CD14-positive monocyte (primary cell): ENCODE results near the gene CDC25C. TPM values are rescaled to one million over a fixed set of nuclear protein-coding genes. Genes with fewer than 3 reads are reported as not detected.

Source experiments
- DNase-seq, 3 donors: peaks; one replicate each; pipeline ENCODE4 v3.0.0-alpha.2; 2011 to 2022
- H2AFZ ChIP-seq: 2 replicates; pipeline ENCODE4 v1.6.0; 2012; ENCODE audit warnings: mild to moderate bottlenecking, low read depth, low read length, inconsistent platforms; ENCODE audit not compliant: insufficient read depth, poor library complexity, severe bottlenecking
- H3K27ac ChIP-seq, 2 donors: 1 replicate in 1 of 2; 2 replicates in 1 of 2; pipeline ENCODE4 v1.5.1; 2012 to 2013; ENCODE audit warnings: low read length in 2 of 2, control low read depth in 1 of 2, inconsistent platforms in 1 of 2, low read depth in 1 of 2, mild to moderate bottlenecking in 1 of 2
- H3K27me3 ChIP-seq, 2 donors: one replicate each; pipeline versions ENCODE4 v1.6.0 to v1.6.1; 2011 to 2013; ENCODE audit warnings: low read length in 2 of 2; ENCODE audit not compliant: control insufficient read depth in 2 of 2, insufficient read depth in 2 of 2
- H3K36me3 ChIP-seq, 2 donors: replicated peaks in 1 of 2; 1 replicate in 1 of 2; 2 replicates in 1 of 2; pipeline versions ENCODE4 v1.5.1 to v1.6.1; 2012 to 2013; ENCODE audit warnings: low read length in 2 of 2, control low read depth in 1 of 2, inconsistent platforms in 1 of 2, mild to moderate bottlenecking in 1 of 2; ENCODE audit not compliant: insufficient read depth in 2 of 2, control insufficient read depth in 1 of 2
- H3K4me1 ChIP-seq, 2 donors: 1 replicate in 1 of 2; 2 replicates in 1 of 2; pipeline versions ENCODE4 v1.5.1 to v1.6.1; 2012 to 2013; ENCODE audit warnings: low read length in 2 of 2, control low read depth in 1 of 2, inconsistent platforms in 1 of 2, mild to moderate bottlenecking in 1 of 2, moderate library complexity in 1 of 2; ENCODE audit not compliant: insufficient read depth in 2 of 2, control insufficient read depth in 1 of 2
- H3K4me2 ChIP-seq: replicated peaks from 2 replicates; pipeline ENCODE3; 2012; ENCODE audit warnings: low read length, moderate library complexity, mild to moderate bottlenecking; ENCODE audit not compliant: poor library complexity, severe bottlenecking; ENCODE audit errors: extremely low read depth
- H3K4me3 ChIP-seq, 3 experiments: fragments of 200-600 bp in 1 of 3; sonication (generic) in 1 of 3; replicated peaks in 1 of 3; 1 replicate in 2 of 3; 2 replicates in 1 of 3; pipeline ENCODE4 v1.5.1; 2011 to 2013; ENCODE audit warnings: low read length in 3 of 3, mild to moderate bottlenecking in 3 of 3, control low read depth in 2 of 3, low read depth in 2 of 3, inconsistent platforms in 1 of 3, moderate library complexity in 1 of 3
- H3K79me2 ChIP-seq: 2 replicates; pipeline ENCODE4 v1.6.0; 2012; ENCODE audit warnings: mild to moderate bottlenecking, control low read depth, inconsistent platforms, low read length, moderate library complexity; ENCODE audit not compliant: insufficient read depth
- H3K9ac ChIP-seq: 2 replicates; pipeline ENCODE4 v1.6.0; 2017; ENCODE audit warnings: low read length, mild to moderate bottlenecking; ENCODE audit not compliant: insufficient read depth, poor library complexity, severe bottlenecking
- H3K9me3 ChIP-seq, 2 donors: replicated peaks in 1 of 2; 1 replicate in 1 of 2; 2 replicates in 1 of 2; pipeline versions ENCODE4 v1.5.1 to v1.6.1; 2012 to 2013; ENCODE audit warnings: low read length in 2 of 2, control low read depth in 1 of 2; ENCODE audit not compliant: control insufficient read depth in 1 of 2, insufficient read depth in 1 of 2
- H4K20me1 ChIP-seq: 2 replicates; pipeline ENCODE4 v1.6.0; 2012; ENCODE audit warnings: mild to moderate bottlenecking, low read length, control low read depth, moderate library complexity; ENCODE audit not compliant: insufficient read depth
- H3K27ac Mint-ChIP-seq, 7 donors: one replicate each; pipeline ENCODE4 v1.8.0; 2020; ENCODE audit warnings: mild to moderate bottlenecking in 7 of 7, mixed read lengths in 7 of 7, moderate library complexity in 6 of 7, inconsistent platforms in 2 of 7
- H3K27me3 Mint-ChIP-seq, 3 donors: one replicate each; pipeline ENCODE4 v1.8.0; 2021 to 2022; ENCODE audit warnings: low read depth in 3 of 3, mild to moderate bottlenecking in 3 of 3, mixed read lengths in 3 of 3, moderate library complexity in 3 of 3, inconsistent platforms in 1 of 3
- H3K36me3 Mint-ChIP-seq, 2 donors: one replicate each; pipeline ENCODE4 v1.8.0; 2020; ENCODE audit warnings: mixed read lengths in 2 of 2, inconsistent platforms in 1 of 2, mild to moderate bottlenecking in 1 of 2
- H3K4me1 Mint-ChIP-seq: one replicate; pipeline ENCODE4 v1.8.0; 2020; ENCODE audit warnings: mild to moderate bottlenecking, mixed read lengths
- H3K4me3 Mint-ChIP-seq, 2 donors: one replicate each; pipeline ENCODE4 v1.8.0; 2020; ENCODE audit warnings: mild to moderate bottlenecking in 2 of 2, mixed read lengths in 2 of 2, moderate library complexity in 1 of 2
- H3K9me3 Mint-ChIP-seq, 7 donors: one replicate each; pipeline ENCODE4 v1.8.0; 2020 to 2022; ENCODE audit warnings: mixed read lengths in 7 of 7, mild to moderate bottlenecking in 6 of 7, moderate library complexity in 6 of 7, inconsistent platforms in 2 of 7
- CTCF ChIP-seq: fragments of 200-600 bp; IDR thresholded peaks from one replicate; pipeline ENCODE4 v1.8.0; 2022; ENCODE audit warnings: antibody characterized with exemption, mild to moderate bottlenecking
- WGBS: methylation state at CpG from one replicate; pipeline ENCODE4 v1.1.5; 2013; ENCODE audit warnings: missing lambda C conversion rate; ENCODE audit not compliant: insufficient coverage; 5-methylcytosine and 5-hydroxymethylcytosine counted together
- intact Hi-C, 2 donors: fragments of 100-400 bp; cut with micrococcal nuclease; formaldehyde crosslinking; loops; one replicate each; pipeline versions ENCODE4 v1.15.0 to v1.15.1; 2023
- polyA plus RNA-seq, 3 donors: library from polyadenylated mRNA; depleted of rRNA in 1 of 3; unstranded in 2 of 3; stranded (reverse) in 1 of 3; fragments of 300-500 nt in 2 of 3; fragments of >200 nt in 1 of 3; fragmentation: Illumina TruSeq in 2 of 3; gene quantifications; 1 replicate in 2 of 3; 2 replicates in 1 of 3; pipeline ENCODE4 v1.2.3, GENCODE V29; 2012 to 2021

Gene CDC25C
- polyA plus RNA-seq, 3 donors, result not detected

GRCh38 chr5:138372225-138372624, 40.6 kb upstream of the CDC25C start:
- peaks cover 14% of the 10 kb centered on the region for H4K20me1 ChIP-seq
- no peak for TF ChIP-seq CTCF
- H3K27me3 ChIP-seq, result no peaks in the 10 kb centered on the region
- peaks cover 40 to 53% of the 10 kb centered on the region in 2 donors for H3K4me1 ChIP-seq
- no peaks in the 10 kb centered on the region for H3K27me3 Mint-ChIP-seq
- peaks cover 39 to 49% of the 10 kb centered on the region in 2 donors for H3K36me3 Mint-ChIP-seq
- peaks cover 33 to 48% of the 10 kb centered on the region in 2 donors for H3K36me3 ChIP-seq
- peak overlapping the region; percentile 21 for H3K4me2 ChIP-seq
- peaks cover 44% of the 10 kb centered on the region for H3K4me1 Mint-ChIP-seq
- peaks cover 0 to 3% (median 0%) of the 10 kb centered on the region in 7 donors for H3K9me3 Mint-ChIP-seq
- H2AFZ ChIP-seq, result no peak overlapping the region
- H3K9ac ChIP-seq, result no peak overlapping the region
- intact Hi-C loops, result loop anchor here in 1 of 2 donors (5.0 kb wide), 1 partner anchor 35 kb away; the partner anchor contains the start of gene FAM53C
- H3K4me3 ChIP-seq, result no peak overlapping the region
- no peaks in the 10 kb centered on the region for H3K9me3 ChIP-seq
- H3K79me2 ChIP-seq, result peaks cover 76% of the 10 kb centered on the region
- H3K4me3 Mint-ChIP-seq, result no peak overlapping the region
- DNase-seq, result no peak
- WGBS, result no CpG with 5 or more reads among the region's 1 CpG
- H3K27ac Mint-ChIP-seq, result peak overlapping the region in 5 of 7 donors; percentile 20 to 84 (median 66)
- H3K27ac ChIP-seq, result peak overlapping the region in 1 of 2 donors; percentile 69

- Histone ChIP-seq H3K4me1 (peaks cover 48 to 60% of the 10 kb centered on the region in 2 donors), H3K4me2 (peak overlapping the region; percentile 83), H3K27ac (peak overlapping the region; percentile 68 to 97), H3K79me2 (peaks cover 80% of the 10 kb centered on the region), H2AFZ (no peak overlapping the region), H3K9ac (peak overlapping the region; percentile 69), H3K36me3 (peaks cover 26 to 40% of the 10 kb centered on the region in 2 donors), H3K9me3 (no peaks in the 10 kb centered on the region), H3K4me3 (peak overlapping the region in 1 of 3 experiments; percentile 77), H4K20me1 (peaks cover 9% of the 10 kb centered on the region), H3K27me3 (no peaks in the 10 kb centered on the region)
- Mint-ChIP-seq H3K4me1 (peaks cover 51% of the 10 kb centered on the region), H3K27ac (peak overlapping the region; percentile 95 to 100 (median 99)), H3K4me3 (peak overlapping the region; percentile 79 to 82), H3K9me3 (peaks cover 0 to 3% (median 0%) of the 10 kb centered on the region in 7 donors), H3K36me3 (peaks cover 32 to 42% of the 10 kb centered on the region in 2 donors), H3K27me3 (no peaks in the 10 kb centered on the region)
- intact Hi-C loops, result loop anchor here in 1 of 2 donors (5.0 kb wide), 1 partner anchor 34 kb away; the partner anchor contains the start of gene FAM53C
- TF ChIP-seq CTCF, result no peak
- 100% methylated on average over 1 of the region's 2 CpGs for WGBS
- DNase-seq, result no peak
These were observed 39.9 kb upstream of the CDC25C start for GRCh38 chr5:138371454-138371853.
